ENCODE data around the gene CEMIP2. TPM values are rescaled to one million over a fixed set of nuclear protein-coding genes. Genes with fewer than 3 reads are reported as not detected.
A peak's percentile ranks its signal among the peaks of the same experiment; 100 is the strongest.

Gene CEMIP2
- total and polyA plus RNA-seq, 2 of the 13 experiments (the other 11 are each of a cell fraction or from before 2014, with no cell fraction given): 94.3 to 128 TPM

DNA sequence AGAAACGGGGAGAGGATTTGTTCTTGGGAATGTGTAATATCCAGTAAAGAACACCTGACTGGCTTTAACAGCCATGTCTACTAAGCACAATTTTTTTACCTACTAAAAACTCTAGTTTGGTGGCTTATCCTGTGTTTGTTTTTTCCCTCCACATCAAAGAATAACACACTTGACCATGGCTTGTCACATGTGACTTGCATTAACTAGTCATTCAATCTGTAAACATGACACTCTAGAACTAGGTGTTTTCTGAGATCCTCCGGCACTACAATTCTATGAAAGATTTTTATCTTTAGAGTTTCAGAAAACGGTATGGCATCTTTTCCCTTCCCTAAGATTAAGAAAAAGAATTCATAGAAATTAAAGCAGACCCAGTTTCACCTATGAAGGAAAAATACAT lies 103.7 kb downstream of the CEMIP2 start:
- no peak for FAIRE-seq
- POLR2A ChIA-PET: no interaction called here
- BruUV-seq (replicated peaks): no TSS peak

DNA sequence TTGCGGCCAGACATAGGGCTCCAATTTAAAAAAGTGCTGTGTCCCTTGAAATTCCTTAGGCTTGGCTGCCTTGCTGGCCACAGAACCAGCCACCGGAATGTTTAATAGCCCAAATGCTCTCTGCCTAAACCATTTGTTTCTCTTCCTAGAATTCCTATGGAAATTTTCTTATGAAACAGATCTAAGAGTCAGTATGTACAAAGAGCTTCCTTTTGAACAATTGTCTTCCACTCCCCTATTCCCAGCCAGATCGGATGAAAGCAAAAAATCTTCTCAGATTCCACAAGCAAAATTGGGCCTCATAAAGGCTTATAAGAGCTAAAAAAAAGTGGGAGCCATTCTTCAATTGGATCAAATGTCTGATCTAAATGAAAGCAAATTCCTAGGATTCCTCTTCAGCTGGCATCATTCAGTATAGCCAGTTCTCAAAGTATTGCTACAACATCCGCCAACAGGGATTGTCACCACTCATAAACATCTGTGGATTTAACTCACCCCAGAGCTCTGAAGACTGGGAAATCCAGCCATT lies 104.3 kb downstream of the CEMIP2 start:
- ATAC-seq: no peak
- in situ Hi-C loops (cut with HindIII; ENCODE audit: extremely low pct_ligation_motif_present, low pct_unique_long_range_greater_than_20kb) (no loop called here), intact Hi-C loops (cut with micrococcal nuclease; ENCODE audit: unreplicated experiment) (no loop called here)
- Histone ChIP-seq H3K9me3 (ENCODE audit: low read length) (no peaks in the 10 kb centered on the region), H3K27ac (ENCODE audit: extremely low read length, insufficient read depth, low read length) (no peak overlapping the region), H3K4me2 (ENCODE audit: low read depth, low read length) (no peak overlapping the region), H3K79me2 (ENCODE audit: insufficient read depth, low read length) (no peaks in the 10 kb centered on the region), H3K27me3 (ENCODE audit: control insufficient read depth in 1 of 2, insufficient read depth in 2 of 2, low read length in 2 of 2) (no peaks in the 10 kb centered on the region), H3K36me3 (replicated peaks in 1 of 2; ENCODE audit: control insufficient read depth in 1 of 2, insufficient read depth in 2 of 2, low read length in 2 of 2) (no peaks in the 10 kb centered on the region), H2AFZ (ENCODE audit: low read length) (no peak overlapping the region), H3K9ac (ENCODE audit: insufficient read depth, low read depth, low read length) (no peak overlapping the region), H3K4me1 (ENCODE audit: insufficient read depth, low read length) (peaks cover 28% of the 10 kb centered on the region), H4K20me1 (ENCODE audit: insufficient read depth, low read length) (no peaks in the 10 kb centered on the region), H3K4me3 (replicated peaks in 1 of 3; ENCODE audit: insufficient read depth in 1 of 3, low read depth in 2 of 3, low read length in 3 of 3) (no peak overlapping the region)
- WGBS (ENCODE audit: low lambda C conversion rate): 95% methylated on average over 4 of the region's 4 CpGs
- ChIA-PET POLR2A (no interaction called here), CTCF (ENCODE audit: low intra/inter-chr PET ratio, low total read pairs) (no interaction called here)
- FAIRE-seq: no peak
- peak; percentile 34 for DNase-seq (ENCODE audit: low spot score)
- BruUV-seq (replicated peaks): no TSS peak
- TF ChIP-seq, protein P1, sequence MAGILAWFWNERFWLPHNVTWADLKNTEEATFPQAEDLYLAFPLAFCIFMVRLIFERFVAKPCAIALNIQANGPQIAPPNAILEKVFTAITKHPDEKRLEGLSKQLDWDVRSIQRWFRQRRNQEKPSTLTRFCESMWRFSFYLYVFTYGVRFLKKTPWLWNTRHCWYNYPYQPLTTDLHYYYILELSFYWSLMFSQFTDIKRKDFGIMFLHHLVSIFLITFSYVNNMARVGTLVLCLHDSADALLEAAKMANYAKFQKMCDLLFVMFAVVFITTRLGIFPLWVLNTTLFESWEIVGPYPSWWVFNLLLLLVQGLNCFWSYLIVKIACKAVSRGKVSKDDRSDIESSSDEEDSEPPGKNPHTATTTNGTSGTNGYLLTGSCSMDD (CRISPR knock-in tag; IDR thresholded peaks at IDR 0.05): no peak
- TF ChIP-seq FOXJ3 (CRISPR knock-in tag; IDR thresholded peaks at IDR 0.05; ENCODE audit: borderline replicate concordance) (no peak), CAMTA2 (CRISPR knock-in tag; IDR thresholded peaks at IDR 0.05; ENCODE audit: borderline replicate concordance) (no peak), ZFP1 (CRISPR knock-in tag; IDR thresholded peaks at IDR 0.05) (no peak), ZNF713 (CRISPR knock-in tag; IDR thresholded peaks at IDR 0.05) (no peak), AKAP8 (CRISPR knock-in tag; IDR thresholded peaks at IDR 0.05) (no peak), RNF219 (CRISPR knock-in tag; IDR thresholded peaks at IDR 0.05) (no peak), E2F5 (CRISPR knock-in tag; conservative IDR thresholded peaks at IDR 0.05) (no peak)
- TF ChIP-seq, protein P2, sequence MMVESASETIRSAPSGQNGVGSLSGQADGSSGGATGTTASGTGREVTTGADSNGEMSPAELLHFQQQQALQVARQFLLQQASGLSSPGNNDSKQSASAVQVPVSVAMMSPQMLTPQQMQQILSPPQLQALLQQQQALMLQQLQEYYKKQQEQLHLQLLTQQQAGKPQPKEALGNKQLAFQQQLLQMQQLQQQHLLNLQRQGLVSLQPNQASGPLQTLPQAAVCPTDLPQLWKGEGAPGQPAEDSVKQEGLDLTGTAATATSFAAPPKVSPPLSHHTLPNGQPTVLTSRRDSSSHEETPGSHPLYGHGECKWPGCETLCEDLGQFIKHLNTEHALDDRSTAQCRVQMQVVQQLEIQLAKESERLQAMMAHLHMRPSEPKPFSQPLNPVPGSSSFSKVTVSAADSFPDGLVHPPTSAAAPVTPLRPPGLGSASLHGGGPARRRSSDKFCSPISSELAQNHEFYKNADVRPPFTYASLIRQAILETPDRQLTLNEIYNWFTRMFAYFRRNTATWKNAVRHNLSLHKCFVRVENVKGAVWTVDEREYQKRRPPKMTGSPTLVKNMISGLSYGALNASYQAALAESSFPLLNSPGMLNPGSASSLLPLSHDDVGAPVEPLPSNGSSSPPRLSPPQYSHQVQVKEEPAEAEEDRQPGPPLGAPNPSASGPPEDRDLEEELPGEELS (CRISPR knock-in tag; IDR thresholded peaks at IDR 0.05): no peak
- TF ChIP-seq, protein P3, sequence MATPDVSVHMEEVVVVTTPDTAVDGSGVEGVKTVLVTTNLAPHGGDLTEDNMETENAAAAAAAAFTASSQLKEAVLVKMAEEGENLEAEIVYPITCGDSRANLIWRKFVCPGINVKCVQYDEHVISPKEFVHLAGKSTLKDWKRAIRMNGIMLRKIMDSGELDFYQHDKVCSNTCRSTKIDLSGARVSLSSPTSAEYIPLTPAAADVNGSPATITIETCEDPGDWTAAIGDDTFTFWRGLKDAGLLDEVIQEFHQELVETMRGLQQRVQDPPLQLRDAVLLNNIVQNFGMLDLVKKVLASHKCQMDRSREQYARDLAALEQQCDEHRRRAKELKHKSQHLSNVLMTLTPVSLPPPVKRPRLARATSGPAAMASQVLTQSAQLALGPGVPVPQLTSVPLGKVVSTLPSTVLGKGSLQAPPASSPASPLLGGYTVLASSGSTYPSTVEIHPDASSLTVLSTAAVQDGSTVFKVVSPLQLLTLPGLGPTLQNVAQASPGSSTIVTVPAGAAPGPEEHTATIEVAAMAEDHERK (CRISPR knock-in tag; IDR thresholded peaks at IDR 0.05; ENCODE audit: low read depth): no peak

More for the DNA sequence above, 103.7 kb downstream of the CEMIP2 start:
- H3K36me3 ChIP-seq (replicated peaks in 1 of 2; ENCODE audit: control insufficient read depth in 1 of 2, insufficient read depth in 2 of 2, low read length in 2 of 2): no peaks in the 10 kb centered on the region
- no peak overlapping the region for H3K4me2 ChIP-seq (ENCODE audit: low read depth, low read length)
- H4K20me1 ChIP-seq (ENCODE audit: insufficient read depth, low read length): no peaks in the 10 kb centered on the region
- in situ Hi-C loops (cut with HindIII; ENCODE audit: extremely low pct_ligation_motif_present, low pct_unique_long_range_greater_than_20kb): no loop called here
- no peaks in the 10 kb centered on the region for H3K79me2 ChIP-seq (ENCODE audit: insufficient read depth, low read length)
- no peak overlapping the region for H3K9ac ChIP-seq (ENCODE audit: insufficient read depth, low read depth, low read length)
- TF ChIP-seq KDM1A (CRISPR knock-in tag; IDR thresholded peaks at IDR 0.05) (no peak), FOXA3 (CRISPR knock-in tag; IDR thresholded peaks at IDR 0.05) (0 out of 2 replicates have a peak, but pooled peaks have one; percentile 13)
- DNase-seq (ENCODE audit: low spot score) (no peak), ATAC-seq (no peak)
- H3K4me3 ChIP-seq (replicated peaks in 1 of 3; ENCODE audit: insufficient read depth in 1 of 3, low read depth in 2 of 3, low read length in 3 of 3): no peak overlapping the region
- intact Hi-C loops (cut with micrococcal nuclease; ENCODE audit: unreplicated experiment): no loop called here
- no peaks in the 10 kb centered on the region for H3K27me3 ChIP-seq (ENCODE audit: control insufficient read depth in 1 of 2, insufficient read depth in 2 of 2, low read length in 2 of 2)
- H3K27ac ChIP-seq (ENCODE audit: extremely low read length, insufficient read depth, low read length): no peak overlapping the region
- H2AFZ ChIP-seq (ENCODE audit: low read length): no peak overlapping the region
- peaks cover 34% of the 10 kb centered on the region for H3K4me1 ChIP-seq (ENCODE audit: insufficient read depth, low read length)
- WGBS (ENCODE audit: low lambda C conversion rate): 67% methylated on average over 3 of the region's 3 CpGs
- CTCF ChIA-PET (ENCODE audit: low intra/inter-chr PET ratio, low total read pairs): no interaction called here
- H3K9me3 ChIP-seq (ENCODE audit: low read length): no peaks in the 10 kb centered on the region
